ENCODE measurements around the gene RNF180. TPM values are rescaled to one million over a fixed set of nuclear protein-coding genes. Genes with fewer than 3 reads are reported as not detected.

RNF180 gene
- total RNA-seq, 1 experiment from 2014 or later, result 2.7 TPM

GRCh38 chr5:64144425-64145215 lies 21.0 kb upstream of the RNF180 start:
- DNase-seq (ENCODE audit: low spot score), result no peak
- TF ChIP-seq SP1 (CRISPR knock-in tag; conservative IDR thresholded peaks at IDR 0.05), result no peak
- Mint-ChIP-seq H3K4me1 (no peaks in the 10 kb centered on the region), H3K27me3 (ENCODE audit: low read depth) (no peaks in the 10 kb centered on the region), H3K36me3 (no peaks in the 10 kb centered on the region), H3K4me3 (no peak overlapping the region), H3K9me3 (peaks cover 3% of the 10 kb centered on the region; the same call in 1 of the 2 replicates), H3K27ac (no peak overlapping the region)
- no peak for ATAC-seq
- CTCF ChIA-PET, result no interaction called here
- POLR2A ChIA-PET, result no interaction called here

GRCh38 chr5:64145216-64145895 lies 20.3 kb upstream of the RNF180 start:
- CTCF ChIA-PET, result interaction anchor here (0.9 to 1.0 kb wide), 2 partner anchors 33 to 467 kb away, joined by 3 to 4 read pairs; no protein-coding TSS in a partner anchor
- Mint-ChIP-seq H3K27ac (no peak overlapping the region), H3K36me3 (no peaks in the 10 kb centered on the region), H3K27me3 (ENCODE audit: low read depth) (no peaks in the 10 kb centered on the region), H3K4me3 (no peak overlapping the region), H3K9me3 (peaks cover 3% of the 10 kb centered on the region; the same call in 1 of the 2 replicates), H3K4me1 (no peaks in the 10 kb centered on the region)
- no peak for DNase-seq (ENCODE audit: low spot score)
- ATAC-seq, result no peak
- POLR2A ChIA-PET, result no interaction called here
- TF ChIP-seq FOXK1 (CRISPR knock-in tag; IDR thresholded peaks at IDR 0.05) (no peak), MAX (CRISPR knock-in tag; IDR thresholded peaks at IDR 0.05) (no peak), AR (CRISPR knock-in tag; IDR thresholded peaks at IDR 0.05) (no peak), TCF7 (CRISPR knock-in tag; IDR thresholded peaks at IDR 0.05; ENCODE audit: low read depth) (no peak), ZNF121 (CRISPR knock-in tag; IDR thresholded peaks at IDR 0.05) (no peak), ETV6 (CRISPR knock-in tag; IDR thresholded peaks at IDR 0.05) (no peak), ZNF423 (CRISPR knock-in tag; IDR thresholded peaks at IDR 0.05) (no peak), ZMAT4 (CRISPR knock-in tag; IDR thresholded peaks at IDR 0.05) (no peak), STAT6 (CRISPR knock-in tag; conservative IDR thresholded peaks at IDR 0.05; ENCODE audit: low read depth) (no peak), JAZF1 (CRISPR knock-in tag; IDR thresholded peaks at IDR 0.05) (no peak), NR1H2 (CRISPR knock-in tag; IDR thresholded peaks at IDR 0.05) (no peak), ZNF317 (CRISPR knock-in tag; IDR thresholded peaks at IDR 0.05; ENCODE audit: borderline replicate concordance, low read depth) (no peak), ZBTB43 (CRISPR knock-in tag; IDR thresholded peaks at IDR 0.05) (no peak), IRF2 (CRISPR knock-in tag; IDR thresholded peaks at IDR 0.05; ENCODE audit: borderline replicate concordance, low read depth) (no peak), FOXJ3 (CRISPR knock-in tag; IDR thresholded peaks at IDR 0.05; ENCODE audit: borderline replicate concordance) (no peak), AFF4 (CRISPR knock-in tag; IDR thresholded peaks at IDR 0.05; ENCODE audit: borderline replicate concordance) (no peak), OVOL2 (CRISPR knock-in tag; IDR thresholded peaks at IDR 0.05; ENCODE audit: borderline replicate concordance) (no peak), ZBTB21 (CRISPR knock-in tag; IDR thresholded peaks at IDR 0.05; ENCODE audit: borderline replicate concordance) (no peak), NFATC4 (CRISPR knock-in tag; IDR thresholded peaks at IDR 0.05) (no peak), IRF1 (CRISPR knock-in tag; IDR thresholded peaks at IDR 0.05) (no peak)

All from WTC11 (cell line).